Myocyte (in vitro differentiated cells): ENCODE results near the gene NCMAP. TPM values are rescaled to one million over a fixed set of nuclear protein-coding genes. Genes with fewer than 3 reads are reported as not detected.
A peak's percentile ranks its signal among the peaks of the same experiment; 100 is the strongest.

ENCODE experiments used
- DNase-seq: peaks from one replicate; pipeline ENCODE4 v3.0.0-alpha.2; 2012; ENCODE audit warnings: low read depth
- total RNA-seq: library from RNA; depleted of rRNA; stranded (reverse); fragments of >200 nt; gene quantifications from 2 replicates; pipeline ENCODE4 v1.2.3, GENCODE V29; 2014

The NCMAP gene
- total RNA-seq, 1 donor from 2014 or later = not detected

- no peak for DNase-seq
Measured at GRCh38 chr1:24570265-24571125, 14.6 kb downstream of the NCMAP start.

- DNase-seq = peak; percentile 24
Measured at GRCh38 chr1:24572301-24572700, 16.4 kb downstream of the NCMAP start.

- no peak for DNase-seq
Measured at GRCh38 chr1:24575905-24576587, 20.2 kb downstream of the NCMAP start.

GRCh38 chr1:24578846-24579245 is 23.0 kb downstream of the NCMAP start:
- no peak for DNase-seq

- no peak for DNase-seq
Measured at GRCh38 chr1:24580756-24581155, 24.9 kb downstream of the NCMAP start.

- peak; percentile 37 for DNase-seq
Measured at GRCh38 chr1:24584171-24584647, 28.3 kb downstream of the NCMAP start.

- no peak for DNase-seq
Measured at GRCh38 chr1:24586119-24586518, 30.2 kb downstream of the NCMAP start.

GRCh38 chr1:24586970-24587820 is 31.3 kb downstream of the NCMAP start:
- peak; percentile 48 for DNase-seq

- DNase-seq = no peak
Measured at GRCh38 chr1:24588573-24588972, 32.7 kb downstream of the NCMAP start.

- DNase-seq = no peak
Measured at GRCh38 chr1:24589200-24589599, 33.3 kb downstream of the NCMAP start.

- no peak for DNase-seq
Measured at GRCh38 chr1:24591781-24592180, 35.9 kb downstream of the NCMAP start.

- DNase-seq = no peak
Measured at GRCh38 chr1:24594328-24594598, 38.4 kb downstream of the NCMAP start.

- no peak for DNase-seq
Measured at GRCh38 chr1:24596401-24596880, 40.6 kb downstream of the NCMAP start.

- no peak for DNase-seq
Measured at GRCh38 chr1:24599265-24599664, 43.4 kb downstream of the NCMAP start.

GRCh38 chr1:24600551-24600950 is 44.7 kb downstream of the NCMAP start:
- DNase-seq = no peak

GRCh38 chr1:24605534-24606295 is 49.8 kb downstream of the NCMAP start:
- DNase-seq = peak; percentile 18

GRCh38 chr1:24606296-24606605 is 50.4 kb downstream of the NCMAP start:
- DNase-seq = no peak

GRCh38 chr1:24606621-24607020 is 50.7 kb downstream of the NCMAP start:
- DNase-seq = no peak

GRCh38 chr1:24609949-24610517 is 54.1 kb downstream of the NCMAP start:
- no peak for DNase-seq

- DNase-seq = no peak
Measured at GRCh38 chr1:24619376-24619775, 63.5 kb downstream of the NCMAP start.

GRCh38 chr1:24620678-24621077 is 64.8 kb downstream of the NCMAP start:
- no peak for DNase-seq
